Stimulated activated CD8-positive, alpha-beta memory T cell treated with anti-CD3 and anti-CD28 coated beads, Interleukin-15, amount 100 ng/mL, for 1 hour (primary cell): Measurements from ENCODE around the gene ALDH1B1.

ENCODE experiments used
- DNase-seq: peaks from one replicate; pipeline ENCODE4 v3.0.0-alpha.2; 2020; ENCODE audit warnings: low read depth

ALDH1B1 gene

GRCh38 chr9:38392235-38393127 is at the start of gene ALDH1B1:
Gene ALDH1B1, plus strand, starts transcription at chr9:38392702. Its CDS starts 3,047 bp downstream, at chr9:38395749.
- DNase-seq = peak; percentile 8

- no peak for DNase-seq
These were observed 49.5 kb upstream of the ALDH1B1 start for GRCh38 chr9:38343037-38343436.

DNA sequence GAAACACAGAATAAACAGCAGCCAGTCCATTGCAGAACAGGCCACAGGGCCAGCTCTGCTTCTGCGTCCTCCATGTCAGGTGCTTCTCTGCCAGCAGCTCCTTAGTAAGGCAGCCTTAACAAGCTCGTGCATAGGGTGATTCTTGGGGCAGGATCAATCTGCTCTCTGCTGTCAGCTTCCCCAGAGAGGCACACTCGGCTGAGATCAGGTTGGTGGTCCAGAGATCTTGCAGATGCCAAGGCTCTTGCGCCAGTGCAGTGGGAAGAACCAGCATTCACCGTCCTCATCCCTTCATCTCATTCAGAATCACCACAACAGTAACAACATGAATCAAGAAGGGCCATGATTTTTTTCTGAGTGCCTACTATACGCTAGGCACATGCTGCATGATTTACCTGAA is 49.0 kb upstream of the ALDH1B1 start:
- no peak for DNase-seq

DNA sequence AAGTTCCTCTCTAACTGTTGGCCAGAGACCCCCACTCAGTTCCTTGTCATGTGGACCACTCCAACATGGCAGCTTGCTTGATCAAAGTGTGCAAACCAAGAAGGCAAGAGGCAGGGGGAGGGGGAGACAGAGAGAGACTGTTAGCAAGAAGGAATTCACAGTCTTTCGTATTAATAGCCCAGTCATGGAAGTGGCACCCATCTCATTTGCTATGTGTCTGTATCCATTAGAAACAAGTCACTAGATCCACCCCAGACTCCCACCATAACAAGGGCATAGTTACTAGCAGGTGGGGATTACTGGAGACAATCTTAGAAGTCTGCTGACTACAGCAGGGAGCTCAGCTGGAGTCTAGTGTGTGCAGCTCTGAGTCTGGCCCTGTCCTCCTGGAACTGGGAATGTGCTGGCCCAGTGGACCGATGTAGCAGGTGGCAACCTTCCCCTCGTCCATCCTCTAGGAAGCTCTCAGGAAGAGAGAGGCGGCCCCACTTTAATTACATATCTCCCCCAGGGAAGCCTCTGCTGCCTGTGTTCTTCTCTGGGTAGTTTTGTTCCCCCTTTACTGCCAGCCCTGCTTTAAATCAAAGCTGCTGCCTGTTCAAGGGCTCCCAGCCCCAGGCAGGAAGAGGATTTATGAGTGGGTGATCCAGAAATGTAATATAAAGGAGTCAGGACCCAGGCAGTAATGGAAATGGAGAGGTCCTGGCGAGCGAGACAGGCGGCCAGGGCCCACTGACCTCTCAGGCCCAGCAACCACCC is 47.8 kb upstream of the ALDH1B1 start:
- DNase-seq = no peak

- no peak for DNase-seq
These were observed 46.4 kb upstream of the ALDH1B1 start for GRCh38 chr9:38345851-38346755.

GRCh38 chr9:38346811-38347210 is 45.7 kb upstream of the ALDH1B1 start:
- no peak for DNase-seq

GRCh38 chr9:38347271-38347671 is 45.2 kb upstream of the ALDH1B1 start:
- no peak for DNase-seq

- DNase-seq = no peak
These were observed 44.6 kb upstream of the ALDH1B1 start for GRCh38 chr9:38347946-38348345.

DNA sequence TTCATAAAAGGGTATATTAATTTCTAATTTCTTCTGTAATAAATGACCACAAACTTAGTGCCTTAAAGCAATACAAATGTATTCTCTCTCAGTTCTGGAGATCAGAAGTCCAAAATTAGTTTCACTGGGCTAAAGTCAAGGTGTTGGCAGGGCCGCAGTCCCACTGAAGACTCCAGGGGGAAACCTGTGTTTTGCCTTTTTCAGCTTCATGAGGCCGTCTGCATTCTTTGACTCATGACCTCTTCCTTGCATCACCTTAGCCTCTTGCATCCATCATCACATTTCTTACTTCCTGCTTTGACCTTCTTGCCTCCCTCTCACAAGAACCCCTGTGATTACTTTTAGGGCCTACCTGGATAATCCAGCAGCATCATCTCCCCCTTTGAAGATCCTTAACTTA is 42.0 kb upstream of the ALDH1B1 start:
- DNase-seq = no peak

- DNase-seq = no peak
These were observed 39.8 kb upstream of the ALDH1B1 start for GRCh38 chr9:38352530-38353328.

DNA sequence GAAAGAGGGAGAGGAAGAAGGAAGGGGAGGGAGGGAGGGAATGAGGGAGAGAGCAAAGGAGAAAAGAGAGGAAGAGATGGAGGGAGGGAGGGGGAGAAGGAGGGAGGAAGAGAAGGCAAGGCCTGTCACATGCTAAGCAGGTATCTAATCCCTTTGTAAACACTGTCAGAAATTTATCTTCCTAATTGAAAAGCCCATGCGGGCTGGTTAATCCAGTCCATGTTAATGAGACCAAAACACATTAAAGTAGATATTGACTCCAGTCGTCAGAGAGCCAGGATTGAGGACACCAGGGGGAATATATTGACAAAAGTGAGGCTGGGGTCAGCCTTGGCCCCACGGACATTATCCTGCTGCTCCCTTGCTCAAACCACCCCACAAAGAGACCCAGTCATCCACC is 37.4 kb upstream of the ALDH1B1 start:
- no peak for DNase-seq

DNA sequence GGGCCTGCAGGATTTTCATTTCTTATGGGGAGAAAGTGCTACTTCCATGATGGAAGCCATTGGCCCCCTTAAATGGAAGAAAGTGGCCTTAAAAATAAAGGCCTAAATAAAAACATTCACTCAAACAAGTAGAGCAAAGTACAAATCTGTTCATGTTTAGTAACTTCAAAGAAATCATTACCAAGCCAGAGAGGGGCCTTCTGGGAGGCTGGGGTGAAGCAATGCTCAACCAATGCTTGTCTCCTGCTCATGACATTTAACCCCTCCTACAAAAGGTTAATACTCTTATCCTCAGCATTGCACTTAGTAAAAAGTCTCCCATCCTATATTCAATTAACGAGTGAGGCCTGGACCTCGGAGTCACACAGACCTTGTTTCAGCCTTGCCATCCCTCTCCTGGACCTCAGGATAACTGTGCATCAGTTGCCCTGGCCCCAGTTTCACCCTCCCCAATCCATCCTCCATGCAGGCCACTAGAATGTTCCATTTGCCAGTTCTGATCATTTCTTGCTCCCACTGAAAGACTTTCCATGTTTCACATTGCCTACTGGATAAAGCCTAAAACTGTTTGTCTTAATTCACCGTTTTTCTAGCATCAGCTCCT is 36.9 kb upstream of the ALDH1B1 start:
- DNase-seq = no peak

- DNase-seq = no peak
These were observed 35.7 kb upstream of the ALDH1B1 start for GRCh38 chr9:38356851-38357250.

DNA sequence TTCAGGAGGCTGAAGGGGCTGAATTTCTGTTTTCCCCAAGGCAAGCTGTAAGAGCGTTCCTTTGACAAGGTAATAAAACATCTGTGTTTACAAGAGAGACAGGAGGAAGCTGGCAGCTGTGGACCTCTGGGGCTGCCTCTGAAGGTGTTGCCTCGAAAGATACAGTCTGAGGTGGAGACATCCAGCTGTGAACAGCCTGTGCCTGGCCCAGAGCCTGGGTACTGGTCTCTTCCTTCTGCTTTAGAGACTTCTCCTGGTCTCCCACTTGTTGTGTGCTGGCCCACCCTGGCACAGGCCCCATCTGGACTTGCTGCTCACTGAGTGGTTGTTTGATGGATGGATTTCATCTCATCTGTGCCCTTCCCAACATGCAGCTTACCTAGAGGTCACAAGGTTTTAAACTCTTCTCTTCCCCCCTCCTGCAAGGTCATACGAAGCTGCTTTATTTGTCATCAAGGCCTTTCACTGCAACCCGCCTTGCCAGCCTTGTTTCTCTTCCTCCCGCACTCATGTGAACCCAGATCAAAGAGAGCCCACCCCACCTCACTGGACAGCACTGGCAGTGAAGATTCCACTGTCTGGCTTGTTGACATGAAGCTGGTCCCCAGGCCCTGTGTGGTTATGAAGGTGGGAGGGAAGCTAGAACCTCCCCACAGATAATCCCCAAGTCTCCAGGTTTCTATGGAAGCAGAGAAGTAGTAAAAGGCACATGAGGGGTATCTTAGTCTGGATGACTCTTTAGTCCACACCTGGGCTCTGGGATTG is 35.0 kb upstream of the ALDH1B1 start:
- DNase-seq = no peak

- DNase-seq = no peak
These were observed 33.9 kb upstream of the ALDH1B1 start for GRCh38 chr9:38358390-38359296.

DNA sequence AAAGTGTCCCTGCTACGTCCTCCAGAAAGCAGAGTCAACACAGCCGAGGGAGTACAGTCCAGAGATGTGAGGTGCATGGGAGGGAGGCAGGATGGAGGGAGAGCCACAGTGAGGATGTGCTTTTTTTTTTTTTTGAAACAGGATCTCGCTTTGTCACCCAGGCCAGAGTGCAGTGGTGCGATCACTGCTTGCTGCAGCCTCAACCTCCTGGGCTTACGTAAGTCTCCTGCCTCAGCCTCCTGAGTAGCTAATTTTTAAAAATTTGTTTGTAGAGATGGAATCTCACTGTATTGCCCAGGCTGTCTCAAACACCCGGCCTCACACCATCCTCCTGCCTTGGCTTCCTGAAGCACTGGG is 33.2 kb upstream of the ALDH1B1 start:
- DNase-seq = no peak

- no peak for DNase-seq
These were observed 32.7 kb upstream of the ALDH1B1 start for GRCh38 chr9:38359689-38360385.

DNA sequence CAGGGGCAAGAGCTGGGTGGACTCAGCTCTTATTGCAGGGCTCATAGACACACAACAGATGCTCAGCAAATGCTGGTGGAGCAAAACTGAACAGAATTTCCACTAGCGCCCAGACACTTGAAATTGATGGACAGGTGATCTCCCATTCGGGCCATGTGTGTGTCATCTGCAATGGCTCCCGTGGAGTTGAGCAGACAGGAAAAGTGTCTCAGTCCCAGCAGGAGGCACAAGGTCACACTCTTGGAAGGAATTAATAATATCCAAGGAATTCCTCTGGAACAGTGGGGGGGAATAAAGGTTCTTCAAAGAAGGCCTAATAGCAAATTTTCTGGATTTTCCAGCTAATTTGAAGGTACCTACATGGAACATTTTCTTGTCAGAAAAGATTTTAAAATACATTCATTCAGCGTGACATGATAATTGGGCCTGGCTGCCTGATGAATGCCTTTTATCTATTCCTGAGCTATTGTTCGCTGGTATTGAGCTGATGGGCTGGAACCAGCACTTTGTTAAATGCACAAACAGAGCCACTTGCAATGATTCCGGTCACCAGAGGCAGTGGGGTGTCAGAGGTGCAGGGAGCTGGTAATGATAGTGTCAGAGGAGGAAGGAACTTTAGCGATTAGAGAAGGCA is 31.5 kb upstream of the ALDH1B1 start:
- DNase-seq = no peak
